ENCODE results near the gene SLC25A43. TPM values are rescaled to one million over a fixed set of nuclear protein-coding genes. Genes with fewer than 3 reads are reported as not detected.

SLC25A43 gene
- total and polyA plus RNA-seq, 2 of the 8 experiments (the other 6 are each of a cell fraction or from before 2014, with no cell fraction given), result 3.1 to 5.8 TPM

- no peaks in the 10 kb centered on the region for H3K27me3 ChIP-seq (replicated peaks in 1 of 4; ENCODE audit: control insufficient read depth in 3 of 4, extremely low read depth in 1 of 4, insufficient read depth in 3 of 4, low read length in 3 of 4)
- peak overlapping the region; percentile 68; the same call in 1 of the 2 replicates for H4K8ac ChIP-seq (ENCODE audit: extremely low read depth, insufficient read depth, low read length)
- no peak overlapping the region for H2BK20ac ChIP-seq (ENCODE audit: low read length)
- CTCF ChIA-PET (ENCODE audit: partially characterized antibody), result interaction anchor here (0.6 to 4.4 kb wide), 9 partner anchors 10 to 121 kb away, joined by 3 to 28 read pairs (median 3); partner anchors contain the start of gene UBE2A
- POLR2A ChIA-PET (ENCODE audit: partially characterized antibody), result interaction anchor here (0.6 to 1.5 kb wide), 9 partner anchors 9 to 289 kb away, joined by 3 to 7 read pairs (median 4); partner anchors contain the start of genes PGRMC1 and SOWAHD
- peak overlapping the region; percentile 38 for H3K4ac ChIP-seq (replicated peaks; ENCODE audit: insufficient read length, low read depth, low read length)
- no peaks in the 10 kb centered on the region; the same call in 1 of the 2 replicates for H3K23me2 ChIP-seq (ENCODE audit: low read depth, low read length)
- peaks cover 0 to 6% of the 10 kb centered on the region in 2 experiments; a peak in 2 of 4 replicates for H3K79me2 ChIP-seq (ENCODE audit: control insufficient read depth in 1 of 2, insufficient read depth in 2 of 2, low read length in 2 of 2)
- H2BK5ac ChIP-seq (ENCODE audit: low read depth, low read length), result peak overlapping the region; percentile 87; the same call in 1 of the 2 replicates
- H2BK15ac ChIP-seq (ENCODE audit: low read length), result no peak overlapping the region
- peak overlapping the region; percentile 72 to 87 (median 82) for H3K9ac ChIP-seq (replicated peaks in 1 of 4; ENCODE audit: extremely low read depth in 1 of 4, low read depth in 3 of 4, low read length in 3 of 4)
- no peak overlapping the region for H3K23ac ChIP-seq (ENCODE audit: insufficient read length)
- no peaks in the 10 kb centered on the region for H3K9me3 ChIP-seq (ENCODE audit: insufficient read depth in 2 of 2, low read depth in 1 of 2, low read length in 1 of 2)
- peaks cover 2 to 7% of the 10 kb centered on the region in 2 experiments for H4K20me1 ChIP-seq (replicated peaks in 1 of 2; ENCODE audit: control insufficient read depth in 1 of 2, insufficient read depth in 2 of 2, low read length in 2 of 2)
- no peaks in the 10 kb centered on the region for H3K79me1 ChIP-seq (ENCODE audit: low read depth, low read length)
- H2AK5ac ChIP-seq (ENCODE audit: low read depth, low read length), result no peak overlapping the region
- 0% methylated on average over 7 of the region's 78 CpGs; no CpG with 5 or more reads in 1 of the 2 experiments for WGBS, 2 experiments (ENCODE audit: extremely low coverage in 1 of 2, insufficient coverage in 1 of 2, insufficient read length in 1 of 2, insufficient replicate concordance in 2 of 2, low coverage in 1 of 2, low lambda C conversion rate in 2 of 2, missing lambda C conversion rate in 1 of 2)
- no peak overlapping the region for H2AFZ ChIP-seq (ENCODE audit: low read length)
- H2BK12ac ChIP-seq (ENCODE audit: low read depth, low read length), result no peak overlapping the region
- peak overlapping the region; percentile 86 for H4K5ac ChIP-seq (ENCODE audit: insufficient read length, low read depth, low read length)
- peak overlapping the region; percentile 71 to 88 for H3K4me2 ChIP-seq (ENCODE audit: insufficient read depth in 1 of 2, low read depth in 2 of 2, low read length in 2 of 2)
- no peak for FAIRE-seq
- peak overlapping the region; percentile 87 for H3K18ac ChIP-seq (ENCODE audit: extremely low read depth, low read length)
- no peak overlapping the region for H2BK120ac ChIP-seq (replicated peaks; ENCODE audit: low read depth, low read length)
- H3K27ac ChIP-seq (ENCODE audit: low read depth, low read length), result peak overlapping the region; percentile 70
- no peak overlapping the region for H3K14ac ChIP-seq (ENCODE audit: insufficient read length)
- H3K36me3 ChIP-seq (ENCODE audit: control insufficient read depth in 2 of 4, insufficient read depth in 4 of 4, low read length in 3 of 4), result peaks cover 0 to 19% (median 12%) of the 10 kb centered on the region in 4 experiments; a peak in 6 of 8 replicates
- peak overlapping the region; percentile 79 to 99 (median 90) for H3K4me3 ChIP-seq (ENCODE audit: extremely low read depth in 1 of 4, insufficient read depth in 2 of 4, low read depth in 3 of 4, low read length in 4 of 4)
- no peak overlapping the region for H4K91ac ChIP-seq (replicated peaks; ENCODE audit: insufficient read length, low read length)
- peak overlapping the region; percentile 1 for H3K56ac ChIP-seq (replicated peaks; ENCODE audit: insufficient read length, low read depth, low read length)
- peaks cover 0 to 12% (median 0%) of the 10 kb centered on the region in 4 experiments; a peak in 2 of 7 replicates for H3K4me1 ChIP-seq (replicated peaks in 1 of 4; ENCODE audit: control insufficient read depth in 3 of 4, insufficient read depth in 4 of 4, low read length in 3 of 4)
- DNase-seq (ENCODE audit: low read depth in 1 of 2, low spot score in 2 of 2), result peak; percentile 23 to 86
- TF ChIP-seq TAF7 (optimal IDR thresholded peaks at IDR 0.05; ENCODE audit: borderline replicate concordance, low read depth, low read length), result peak; percentile 16
- no peak for TF ChIP-seq JUN (IDR thresholded peaks at IDR 0.05; ENCODE audit: low read depth, low read length)
- TF ChIP-seq HDAC2 (IDR thresholded peaks at IDR 0.05; ENCODE audit: borderline replicate concordance in 1 of 2, low read depth in 2 of 2, low read length in 2 of 2), result no peak
- no peak for TF ChIP-seq RNF2 (IDR thresholded peaks at IDR 0.05; ENCODE audit: borderline replicate concordance, low read depth, low read length, missing control alignments, poor library complexity, severe bottlenecking)
- TF ChIP-seq, protein P1, sequence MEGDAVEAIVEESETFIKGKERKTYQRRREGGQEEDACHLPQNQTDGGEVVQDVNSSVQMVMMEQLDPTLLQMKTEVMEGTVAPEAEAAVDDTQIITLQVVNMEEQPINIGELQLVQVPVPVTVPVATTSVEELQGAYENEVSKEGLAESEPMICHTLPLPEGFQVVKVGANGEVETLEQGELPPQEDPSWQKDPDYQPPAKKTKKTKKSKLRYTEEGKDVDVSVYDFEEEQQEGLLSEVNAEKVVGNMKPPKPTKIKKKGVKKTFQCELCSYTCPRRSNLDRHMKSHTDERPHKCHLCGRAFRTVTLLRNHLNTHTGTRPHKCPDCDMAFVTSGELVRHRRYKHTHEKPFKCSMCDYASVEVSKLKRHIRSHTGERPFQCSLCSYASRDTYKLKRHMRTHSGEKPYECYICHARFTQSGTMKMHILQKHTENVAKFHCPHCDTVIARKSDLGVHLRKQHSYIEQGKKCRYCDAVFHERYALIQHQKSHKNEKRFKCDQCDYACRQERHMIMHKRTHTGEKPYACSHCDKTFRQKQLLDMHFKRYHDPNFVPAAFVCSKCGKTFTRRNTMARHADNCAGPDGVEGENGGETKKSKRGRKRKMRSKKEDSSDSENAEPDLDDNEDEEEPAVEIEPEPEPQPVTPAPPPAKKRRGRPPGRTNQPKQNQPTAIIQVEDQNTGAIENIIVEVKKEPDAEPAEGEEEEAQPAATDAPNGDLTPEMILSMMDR (IDR thresholded peaks at IDR 0.05; ENCODE audit: control extremely low read depth in 1 of 3, insufficient read depth in 1 of 3, low read depth in 1 of 3, low read length in 3 of 3), result peak; percentile 64 to 76 (median 70)
- TF ChIP-seq, protein P2, sequence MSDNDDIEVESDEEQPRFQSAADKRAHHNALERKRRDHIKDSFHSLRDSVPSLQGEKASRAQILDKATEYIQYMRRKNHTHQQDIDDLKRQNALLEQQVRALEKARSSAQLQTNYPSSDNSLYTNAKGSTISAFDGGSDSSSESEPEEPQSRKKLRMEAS (IDR thresholded peaks at IDR 0.05), result peak; percentile 23; the same call in 1 of the 2 replicates
- TF ChIP-seq TBP (IDR thresholded peaks at IDR 0.05; ENCODE audit: low read depth, low read length), result no peak
Observed at GRCh38 chrX:119468551-119469312, 69.6 kb downstream of the SLC25A43 start.
